Tibial nerve (tissue), 4 donors: ENCODE data around the gene MCHR2.

Experiments
- CTCF ChIP-seq, 5 experiments: fragments of 200-600 bp in 3 of 5; fragments of 450-650 bp in 2 of 5; sonication (generic) in 3 of 5; IDR thresholded peaks; one replicate each; pipeline ENCODE4 v1.5.1; 2016 to 2019; ENCODE audit warnings: antibody characterized with exemption in 5 of 5, mild to moderate bottlenecking in 3 of 5, moderate library complexity in 2 of 5
- EP300 ChIP-seq, 2 donors: sonication (generic); formaldehyde crosslinking; IDR thresholded peaks; one replicate each; pipeline ENCODE4 v1.6.1; 2017; ENCODE audit warnings: antibody characterized with exemption in 2 of 2, mild to moderate bottlenecking in 1 of 2
- POLR2A ChIP-seq, 2 donors: fragments of 450-650 bp; IDR thresholded peaks; one replicate each; pipeline ENCODE4 v1.6.1; 2017; ENCODE audit warnings: antibody characterized with exemption in 2 of 2, mild to moderate bottlenecking in 2 of 2, moderate library complexity in 2 of 2

- TF ChIP-seq CTCF (IDR thresholded peaks at IDR 0.05) (no peak), EP300 (IDR thresholded peaks at IDR 0.05) (no peak), POLR2A (IDR thresholded peaks at IDR 0.05) (no peak)
Measured at GRCh38 chr6:99943846-99944245, 50.2 kb downstream of the MCHR2 start.
